ENCODE measurements around the gene CDC5L.

Gene CDC5L

GRCh38 chr6:44454198-44454597 lies 66.7 kb downstream of the CDC5L start:
- no peak for DNase-seq

GRCh38 chr6:44456070-44456965 lies 68.8 kb downstream of the CDC5L start:
- peak; percentile 57 for DNase-seq

- no peak for DNase-seq
Measured at GRCh38 chr6:44456966-44457292, 69.4 kb downstream of the CDC5L start.

GRCh38 chr6:44457596-44457995 lies 70.1 kb downstream of the CDC5L start:
- peak; percentile 63 for DNase-seq

GRCh38 chr6:44458551-44458950 lies 71.0 kb downstream of the CDC5L start:
- no peak for DNase-seq

- DNase-seq: no peak
Measured at GRCh38 chr6:44462335-44462734, 74.8 kb downstream of the CDC5L start.

- DNase-seq: no peak
Measured at GRCh38 chr6:44462797-44463727, 75.6 kb downstream of the CDC5L start.

GRCh38 chr6:44463728-44464450 lies 76.4 kb downstream of the CDC5L start:
- DNase-seq: no peak

GRCh38 chr6:44464527-44465310 lies 77.2 kb downstream of the CDC5L start:
- DNase-seq: no peak

- no peak for DNase-seq
Measured at GRCh38 chr6:44466955-44467354, 79.4 kb downstream of the CDC5L start.

- no peak for DNase-seq
Measured at GRCh38 chr6:44468835-44469234, 81.3 kb downstream of the CDC5L start.

GRCh38 chr6:44470115-44470464 lies 82.6 kb downstream of the CDC5L start:
- DNase-seq: no peak

GRCh38 chr6:44470746-44471145 lies 83.2 kb downstream of the CDC5L start:
- DNase-seq: no peak

GRCh38 chr6:44471271-44471981 lies 83.9 kb downstream of the CDC5L start:
- DNase-seq: no peak

GRCh38 chr6:44472250-44472945 lies 84.9 kb downstream of the CDC5L start:
- DNase-seq: no peak

GRCh38 chr6:44473393-44474189 lies 86.1 kb downstream of the CDC5L start:
- no peak for DNase-seq

- DNase-seq: no peak
Measured at GRCh38 chr6:44474190-44474631, 86.7 kb downstream of the CDC5L start.

GRCh38 chr6:44474643-44475042 lies 87.1 kb downstream of the CDC5L start:
- no peak for DNase-seq

- DNase-seq: no peak
Measured at GRCh38 chr6:44475417-44475778, 87.9 kb downstream of the CDC5L start.

- peak; percentile 64 for DNase-seq
Measured at GRCh38 chr6:44475779-44476434, 88.4 kb downstream of the CDC5L start.
